HEK293 (cell line): ENCODE measurements around the gene NUBP1.

Source experiments
- CTCF ChIP-seq: fragments of 450-650 bp; formaldehyde crosslinking; IDR thresholded peaks from 2 replicates; pipeline ENCODE4 v1.5.1; 2016; ENCODE audit warnings: missing biosample characterization, missing genetic modification characterization
- HIC1 ChIP-seq: fragments of 450-650 bp; formaldehyde crosslinking; IDR thresholded peaks from 2 replicates; pipeline ENCODE4 v1.5.1; 2016; ENCODE audit warnings: missing biosample characterization, missing genetic modification characterization
- KLF10 ChIP-seq: fragments of 450-650 bp; IDR thresholded peaks from 2 replicates; pipeline ENCODE4 v1.5.1; 2018; ENCODE audit warnings: missing biosample characterization, mild to moderate bottlenecking, missing genetic modification characterization
- MYNN ChIP-seq: fragments of 450-650 bp; formaldehyde crosslinking; IDR thresholded peaks from 2 replicates; pipeline ENCODE4 v1.5.1; 2016; ENCODE audit warnings: missing biosample characterization, missing genetic modification characterization, borderline replicate concordance
- PRDM6 ChIP-seq: fragments of 450-650 bp; formaldehyde crosslinking; IDR thresholded peaks from 2 replicates; pipeline ENCODE4 v1.5.1; 2017; ENCODE audit warnings: missing biosample characterization, missing genetic modification characterization
- RBAK ChIP-seq: fragments of 450-650 bp; formaldehyde crosslinking; IDR thresholded peaks from 2 replicates; pipeline ENCODE4 v1.5.1; 2016; ENCODE audit warnings: missing biosample characterization, missing genetic modification characterization
- ZBTB48 ChIP-seq: fragments of 450-650 bp; formaldehyde crosslinking; IDR thresholded peaks from 2 replicates; pipeline ENCODE4 v1.5.1; 2016; ENCODE audit warnings: missing biosample characterization, missing genetic modification characterization
- ZEB2 ChIP-seq: fragments of 450-650 bp; formaldehyde crosslinking; IDR thresholded peaks from 2 replicates; pipeline ENCODE4 v1.5.1; 2016; ENCODE audit warnings: missing biosample characterization, missing genetic modification characterization
- ZNF311 ChIP-seq: fragments of 450-650 bp; formaldehyde crosslinking; IDR thresholded peaks from 2 replicates; pipeline ENCODE4 v1.5.1; 2017; ENCODE audit warnings: missing biosample characterization, missing genetic modification characterization, borderline replicate concordance
- ZNF423 ChIP-seq: fragments of 450-650 bp; formaldehyde crosslinking; IDR thresholded peaks from 2 replicates; pipeline ENCODE4 v1.5.1; 2016; ENCODE audit warnings: missing biosample characterization, missing genetic modification characterization
- ZNF521 ChIP-seq: fragments of 450-650 bp; formaldehyde crosslinking; IDR thresholded peaks from 2 replicates; pipeline ENCODE4 v1.5.1; 2017; ENCODE audit warnings: missing biosample characterization, mild to moderate bottlenecking, missing genetic modification characterization
- ZNF629 ChIP-seq: fragments of 450-650 bp; formaldehyde crosslinking; IDR thresholded peaks from 2 replicates; pipeline ENCODE4 v1.5.1; 2017; ENCODE audit warnings: missing biosample characterization, missing genetic modification characterization
- ZNF843 ChIP-seq: fragments of 450-650 bp; formaldehyde crosslinking; IDR thresholded peaks from 2 replicates; pipeline ENCODE4 v1.5.1; 2016; ENCODE audit warnings: missing biosample characterization, missing genetic modification characterization

GRCh38 chr16:10809706-10810105, 66.1 kb downstream of the NUBP1 start:
- TF ChIP-seq ZEB2 (tag by site-specific recombination), result no peak
- TF ChIP-seq CTCF (tag by site-specific recombination), result no peak
- no peak for TF ChIP-seq ZNF629 (tag by site-specific recombination)
- TF ChIP-seq HIC1 (tag by site-specific recombination), result no peak
- no peak for TF ChIP-seq ZBTB48 (tag by site-specific recombination)
- TF ChIP-seq ZNF521 (tag by site-specific recombination), result no peak
- TF ChIP-seq ZNF423, result no peak
- no peak for TF ChIP-seq PRDM6 (tag by site-specific recombination)
- no peak for TF ChIP-seq ZNF311 (tag by site-specific recombination)
- no peak for TF ChIP-seq RBAK
- no peak for TF ChIP-seq ZNF843 (tag by site-specific recombination)
- TF ChIP-seq MYNN (tag by site-specific recombination), result no peak
- no peak for TF ChIP-seq KLF10
